Suppressor macrophage (primary cell): ENCODE measurements around the gene PDE4D.
"Not testable (repeated sequence)": the region's sequence is repeated elsewhere in the genome, so short reads cannot be mapped to it uniquely, and the experiment has no call there.

Source experiments
- DNase-seq, 4 experiments: peaks; one replicate each; pipeline ENCODE4 v3.0.0-alpha.2; 2020 to 2022

The PDE4D gene

DNA sequence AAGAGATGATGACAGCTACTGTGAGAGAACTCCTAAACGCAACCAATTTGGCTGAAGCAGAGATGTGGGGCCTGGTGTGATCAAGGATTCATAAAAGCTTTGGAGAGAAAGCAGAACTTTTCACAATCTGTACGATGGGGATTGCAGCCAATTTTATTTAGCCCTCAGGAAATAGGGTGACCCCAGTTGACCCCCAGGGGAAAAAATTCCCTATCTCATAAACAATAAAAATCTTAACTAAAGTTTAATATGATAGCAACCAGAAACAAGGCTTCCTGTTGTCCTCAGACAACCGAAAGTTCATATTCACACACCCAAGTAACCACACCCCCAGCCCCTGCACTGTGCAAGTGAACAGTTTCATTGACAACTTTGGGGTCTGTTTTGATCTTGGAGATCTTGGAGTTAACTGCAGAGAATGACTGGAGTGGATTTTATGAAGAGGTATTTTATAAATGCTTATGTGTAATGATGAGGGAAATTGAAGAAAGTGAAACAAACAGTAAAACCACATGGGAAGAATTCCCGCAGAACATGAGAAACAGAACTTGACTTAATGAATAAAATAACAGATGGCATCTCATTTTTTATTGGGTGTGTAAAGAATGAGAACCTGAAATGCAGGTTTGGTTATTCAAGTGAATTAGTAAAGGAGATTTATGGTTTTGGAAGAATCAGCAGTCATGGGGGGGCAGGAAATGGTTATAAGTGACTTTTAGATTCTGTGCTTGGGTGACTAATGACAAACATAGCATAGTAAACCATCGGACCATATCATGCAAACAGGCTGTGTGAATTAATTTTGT, 94.5 kb downstream of the PDE4D start:
- DNase-seq: no peak

DNA sequence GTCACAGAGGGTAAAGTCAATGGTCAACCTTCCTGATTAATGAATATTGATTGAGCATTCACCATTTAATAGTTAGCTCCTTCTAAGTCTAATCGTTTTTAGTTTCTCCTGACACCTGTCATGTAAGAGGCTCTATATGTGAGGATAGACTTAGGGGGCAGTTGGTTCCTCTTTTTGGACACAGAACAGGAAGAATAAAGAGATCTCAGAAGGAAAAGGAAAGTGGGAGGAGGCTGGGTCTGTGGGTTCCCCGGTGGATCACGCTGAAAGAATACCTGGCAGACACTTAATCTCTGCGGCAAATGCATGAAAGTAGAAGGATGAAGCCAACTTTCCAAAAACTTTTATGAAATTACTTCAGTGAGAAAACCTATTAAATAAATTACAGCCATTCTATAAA, 98.4 kb downstream of the PDE4D start:
- no peak for DNase-seq

DNA sequence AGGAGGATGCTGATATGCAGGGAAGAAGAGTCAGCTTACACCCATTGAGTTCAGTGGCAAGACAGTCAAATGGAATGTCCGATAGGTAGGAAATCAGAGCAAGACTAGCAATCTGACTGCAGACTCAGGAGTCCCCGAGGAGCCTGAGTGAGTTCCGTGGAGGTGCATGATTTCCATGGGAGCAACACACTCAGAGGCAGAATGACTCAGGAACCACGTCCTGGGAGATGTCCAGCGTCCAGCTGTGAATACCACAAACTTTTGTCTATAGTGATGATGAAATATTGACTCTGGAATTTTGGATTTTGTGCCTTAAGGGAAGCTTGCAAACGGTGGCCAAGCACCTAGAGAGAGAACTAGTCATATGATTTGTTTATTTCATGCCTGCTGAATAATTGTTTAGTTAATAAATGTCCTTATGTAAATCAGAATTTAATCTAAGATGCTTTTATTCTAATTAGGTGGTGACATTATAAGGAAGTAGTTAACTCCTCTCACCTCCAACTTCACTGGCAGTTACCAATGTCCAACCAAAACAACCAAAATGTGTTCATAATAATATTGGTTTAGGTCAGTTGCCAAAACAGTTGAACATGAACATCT, 100.4 kb downstream of the PDE4D start:
- no peak for DNase-seq

DNA sequence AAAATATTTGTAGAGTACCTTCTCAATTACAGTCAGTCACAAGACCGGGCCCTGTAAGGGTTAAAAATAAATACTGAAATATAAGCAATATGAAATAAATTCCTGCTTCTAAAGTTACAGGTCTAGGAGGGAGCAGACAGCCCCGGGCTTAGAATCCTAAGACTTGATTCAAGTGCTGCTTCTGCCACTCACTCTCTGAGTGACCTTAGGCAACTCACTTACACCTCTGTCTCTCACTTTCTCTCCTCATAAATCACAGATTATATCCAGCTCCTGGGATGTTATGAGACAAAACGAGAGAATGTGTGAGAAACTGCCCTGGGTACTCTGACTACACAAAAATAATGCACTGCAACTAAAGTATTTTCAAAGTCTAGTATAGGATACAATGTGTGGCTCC, 101.9 kb downstream of the PDE4D start:
- no peak for DNase-seq

DNA sequence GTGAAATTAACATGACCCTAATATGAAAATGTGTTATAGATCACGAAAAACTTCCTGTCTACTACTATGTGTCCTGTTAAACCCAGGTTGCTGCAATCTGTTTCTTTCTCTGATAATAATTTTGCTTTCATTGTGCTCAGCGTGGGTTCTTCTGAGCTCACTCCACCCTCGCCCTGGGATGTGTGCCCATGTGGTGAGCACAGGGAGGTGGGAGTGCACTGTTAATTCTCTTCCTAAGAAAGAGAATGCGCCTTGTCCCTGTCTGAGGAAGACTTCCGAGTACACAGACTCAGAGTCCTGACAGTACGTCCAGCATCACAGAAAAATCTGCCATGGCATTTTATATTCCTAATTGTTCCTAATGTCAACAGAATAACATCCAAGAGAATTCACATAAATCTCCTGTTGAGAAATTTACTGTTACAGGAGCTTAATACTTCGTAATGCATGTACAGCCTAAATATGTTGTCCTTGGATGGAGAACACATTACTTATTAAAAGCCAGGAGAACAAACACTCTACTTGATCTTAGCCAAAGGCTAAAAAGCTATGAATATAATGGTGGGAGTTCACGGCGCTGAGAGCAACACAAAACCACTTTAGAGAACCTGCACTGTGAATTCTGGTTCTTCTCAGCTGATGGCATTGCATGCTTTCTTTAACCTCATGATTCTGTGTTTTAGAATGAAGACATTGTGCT, 102.6 kb downstream of the PDE4D start:
- no peak for DNase-seq

DNA sequence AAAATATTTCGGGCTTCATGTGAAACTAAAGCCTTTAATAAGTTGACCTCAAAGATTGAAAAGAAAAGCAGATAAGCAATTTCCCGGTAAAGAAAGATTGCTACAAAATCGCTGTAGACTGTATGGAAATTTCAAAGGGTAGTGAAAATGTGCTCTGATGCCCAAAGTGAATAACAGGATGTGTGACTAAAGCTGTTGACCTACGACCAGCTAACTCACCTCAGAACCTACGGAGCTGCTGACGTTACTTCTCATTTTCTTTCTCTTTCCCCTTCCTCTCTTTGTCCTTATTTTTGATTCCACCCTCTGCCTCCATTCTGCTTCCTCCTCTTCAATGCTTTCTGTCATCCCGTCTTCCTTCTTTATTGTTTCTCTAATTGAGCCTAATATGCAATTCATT, 103.2 kb downstream of the PDE4D start:
- DNase-seq: peak in 2 of 4 experiments; percentile 4 to 40

DNA sequence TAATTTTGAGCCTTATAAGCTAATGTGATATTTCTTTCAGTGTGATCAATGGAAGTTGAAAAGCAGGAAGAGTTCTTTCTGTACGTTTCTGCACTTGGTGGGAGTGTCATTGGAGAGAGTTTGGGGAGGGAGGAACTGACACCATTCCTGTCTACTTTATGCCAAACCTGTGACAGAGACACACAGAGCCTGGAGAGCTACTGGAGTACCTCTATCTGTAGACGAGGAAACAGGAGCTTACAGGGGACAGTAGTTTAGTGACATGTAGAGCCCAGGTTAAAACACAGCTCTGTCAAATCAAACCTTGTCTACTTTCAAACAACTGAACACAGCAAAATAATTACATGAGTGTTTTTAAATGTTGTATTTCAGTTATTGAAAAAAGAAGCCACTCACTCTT, 103.6 kb downstream of the PDE4D start:
- DNase-seq: no peak

DNA sequence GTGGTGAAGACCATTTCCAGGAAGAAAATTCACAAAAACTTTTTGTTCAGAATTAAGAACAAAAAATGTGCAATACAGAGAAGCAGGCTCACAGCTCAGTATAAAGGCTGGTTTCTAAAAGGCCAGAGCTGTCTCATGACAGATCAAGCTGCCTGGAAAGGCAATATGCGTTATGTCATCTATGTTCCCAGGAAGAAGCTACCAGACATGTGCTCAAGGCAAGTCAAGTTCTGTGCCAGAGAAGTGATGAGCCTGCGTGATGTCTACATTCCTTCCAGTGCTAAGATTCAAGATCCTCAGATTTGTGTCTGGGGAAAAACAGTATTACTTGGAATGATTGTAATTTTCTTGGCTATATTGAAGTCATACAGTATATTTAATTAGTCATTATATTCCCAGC, 104.3 kb downstream of the PDE4D start:
- peak in 2 of 4 experiments; percentile 9 to 11 for DNase-seq

DNA sequence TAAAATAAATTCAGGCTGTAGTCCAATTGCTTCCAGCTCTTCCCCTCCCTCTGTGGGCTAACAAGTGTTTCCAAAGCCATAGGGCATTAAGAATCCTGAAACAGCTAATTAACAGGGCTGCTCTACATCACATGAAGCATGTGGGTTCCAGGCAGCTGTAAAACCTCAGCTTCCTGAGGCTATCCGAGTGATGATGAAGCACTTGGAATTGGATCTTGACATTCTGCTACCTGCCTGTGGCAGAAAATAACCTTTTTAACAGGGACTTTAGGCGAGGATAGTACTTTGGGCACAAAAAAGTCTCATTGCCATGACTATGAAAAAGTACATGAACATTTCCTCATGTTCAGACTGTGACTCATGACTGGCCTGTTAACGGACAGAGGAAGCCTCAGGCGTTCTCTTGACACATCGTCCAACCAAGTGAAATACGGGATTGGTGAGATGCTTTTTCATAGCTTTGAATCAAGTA, 107.2 kb downstream of the PDE4D start:
- peak; percentile 10 to 47 (median 27) for DNase-seq

DNA sequence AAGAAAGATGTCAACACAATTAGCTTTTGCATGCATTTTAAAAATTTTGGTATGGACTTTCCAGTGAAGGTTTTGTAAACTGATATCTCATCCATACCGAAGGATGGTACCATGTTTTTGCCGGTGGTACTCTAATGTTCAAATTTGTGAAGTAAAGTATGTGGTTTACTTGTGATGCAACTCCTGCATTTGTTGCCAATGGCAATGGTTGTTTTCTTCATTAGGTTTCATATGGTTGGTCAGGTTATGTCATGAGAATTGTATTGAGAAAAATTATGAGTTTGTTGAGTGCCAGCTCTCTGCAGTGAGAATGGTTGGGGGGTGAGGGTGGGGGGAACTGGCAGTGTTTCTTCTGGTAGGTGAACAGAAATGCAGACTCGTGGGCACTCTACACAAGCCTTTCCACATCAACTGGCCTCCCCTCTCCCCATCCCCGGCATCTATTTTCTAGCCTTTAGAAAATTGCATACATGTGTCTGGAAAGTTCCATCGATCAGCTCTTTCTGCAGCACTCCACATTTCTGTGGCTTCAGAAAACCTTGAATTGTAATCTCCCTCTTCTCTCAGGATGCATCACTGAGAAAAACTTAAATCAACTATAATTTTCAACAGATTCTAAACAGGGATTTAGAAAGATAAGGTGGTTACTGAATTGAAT, 107.7 kb downstream of the PDE4D start:
- no peak for DNase-seq

DNA sequence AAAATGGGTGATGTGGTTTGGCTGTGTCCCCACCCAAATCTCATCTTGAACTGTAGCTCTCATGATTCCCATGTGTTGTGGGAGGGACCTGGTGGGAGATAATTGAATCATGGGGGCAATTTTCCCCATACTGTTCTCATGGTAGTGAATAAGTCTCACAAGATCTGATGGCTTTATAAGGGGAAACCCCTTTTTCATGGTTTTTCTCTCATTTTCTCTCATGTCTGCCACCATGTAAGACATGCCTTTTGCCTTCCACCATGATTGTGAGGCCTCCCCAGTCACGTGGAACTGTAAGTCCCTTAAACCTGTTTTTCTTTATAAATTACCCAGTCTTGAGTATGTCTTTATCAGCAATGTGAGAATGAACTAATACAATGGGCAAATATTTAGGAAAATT, 108.8 kb downstream of the PDE4D start:
- DNase-seq: not testable (repeated sequence)

DNA sequence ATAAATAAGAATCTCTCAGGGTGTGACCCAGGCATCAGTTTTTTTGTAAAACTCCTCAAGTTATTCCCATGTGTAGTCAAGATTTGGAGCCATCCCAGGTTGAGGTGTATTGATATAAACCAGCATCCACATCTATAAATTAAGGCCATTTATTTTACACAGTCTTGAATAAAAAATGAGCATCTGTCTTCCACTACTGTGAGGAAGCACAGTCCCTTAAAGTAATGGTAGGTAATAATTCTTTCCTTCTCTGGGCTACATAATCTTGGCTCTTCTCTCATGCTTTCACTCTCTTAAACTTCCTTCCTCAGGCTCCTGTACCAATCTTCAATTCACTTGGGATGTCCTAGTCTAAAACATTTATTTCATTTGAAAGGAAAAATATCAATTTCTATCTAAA, 110.3 kb downstream of the PDE4D start:
- no peak for DNase-seq

DNA sequence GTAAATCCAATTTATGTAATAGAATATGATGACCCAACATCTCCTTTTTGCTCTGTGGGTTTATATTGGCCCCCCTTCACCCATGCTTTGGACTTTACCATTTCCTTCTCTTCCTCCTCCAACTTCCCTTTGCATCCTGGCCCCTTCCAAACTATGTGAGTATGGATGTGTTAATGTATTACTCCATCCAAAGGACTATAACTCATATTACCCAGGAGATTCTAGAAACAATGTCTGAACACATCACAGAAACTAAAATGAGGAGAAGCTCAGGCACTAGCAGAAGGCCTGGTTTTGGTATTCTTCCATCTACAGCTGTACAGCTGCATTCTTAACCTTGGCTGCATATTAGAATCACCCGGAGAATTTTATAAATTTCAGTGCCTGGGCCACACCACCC, 110.7 kb downstream of the PDE4D start:
- peak in 1 of 4 experiments; percentile 35 for DNase-seq

DNA sequence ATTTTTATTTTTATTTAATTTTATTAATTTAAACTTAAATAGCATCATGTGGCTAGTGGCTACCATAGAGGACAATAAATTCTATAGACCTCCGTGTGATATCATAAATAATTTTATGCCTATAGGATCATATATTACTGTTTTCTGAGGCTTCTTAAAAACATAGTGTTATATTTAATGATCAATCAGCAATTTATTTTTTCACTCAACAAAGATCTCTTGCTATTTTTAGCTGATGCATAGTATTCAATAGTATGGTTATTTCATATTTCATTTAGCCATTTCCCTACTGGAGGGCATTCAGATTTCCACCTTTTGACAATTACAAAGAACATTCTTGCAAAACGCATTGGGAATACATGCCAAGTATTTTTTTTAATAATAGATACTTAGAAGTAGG, 114.1 kb downstream of the PDE4D start:
- no peak for DNase-seq

DNA sequence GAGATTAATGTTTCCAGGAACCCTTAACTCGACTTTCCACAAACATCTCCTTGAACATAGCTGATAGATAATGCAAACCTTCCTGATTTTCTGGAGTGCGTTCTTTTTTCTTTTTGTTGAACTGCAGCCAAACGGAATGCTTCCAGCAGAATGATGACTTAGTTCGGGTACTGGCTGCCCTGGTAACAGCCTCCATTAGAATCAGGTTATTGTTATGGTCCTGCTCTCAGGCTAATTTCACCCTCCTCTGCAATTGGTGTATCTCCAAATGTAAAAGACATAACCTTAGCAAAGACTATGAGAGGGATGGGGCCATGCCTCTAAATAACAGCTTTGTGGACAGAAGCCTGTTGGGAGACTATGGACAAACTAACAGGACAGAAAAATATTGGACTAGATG, 116.5 kb downstream of the PDE4D start:
- no peak for DNase-seq

DNA sequence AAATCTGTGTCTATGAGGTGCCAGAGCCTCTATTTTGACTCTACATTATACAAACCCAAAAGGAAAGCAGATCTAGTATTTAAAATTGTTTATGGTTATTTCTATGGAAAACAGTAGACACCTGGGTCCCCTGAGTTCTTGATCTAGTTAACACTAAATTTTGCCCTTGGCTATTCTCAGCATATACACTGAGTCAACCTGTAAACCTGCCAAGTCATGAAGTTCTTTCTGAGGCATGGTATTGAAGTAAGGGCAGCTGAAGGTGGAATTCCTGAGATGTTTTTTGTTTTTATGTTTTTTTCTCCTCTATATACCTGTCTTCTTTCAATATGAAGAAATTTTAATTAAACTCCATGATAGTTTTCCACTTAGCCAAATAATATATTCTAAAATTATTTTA, 120.2 kb downstream of the PDE4D start:
- no peak for DNase-seq

DNA sequence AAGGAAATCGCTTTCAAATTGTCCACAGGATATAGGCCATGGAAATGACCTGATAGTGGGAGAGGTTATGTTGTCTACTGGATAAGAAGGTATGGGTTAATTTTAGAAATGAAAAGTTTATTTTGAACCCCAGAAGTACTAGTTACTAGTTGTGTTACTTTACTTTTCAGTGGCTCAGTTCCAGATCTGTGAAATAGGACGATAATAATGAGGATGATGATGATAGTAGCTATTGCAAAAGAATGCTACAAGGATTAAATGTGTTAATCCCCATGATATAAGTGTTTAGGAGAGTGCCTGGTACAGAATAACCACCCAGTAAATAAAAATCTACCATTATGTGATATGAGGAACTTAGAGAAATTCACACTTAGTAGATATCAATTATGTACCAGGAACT, 120.8 kb downstream of the PDE4D start:
- DNase-seq: no peak

DNA sequence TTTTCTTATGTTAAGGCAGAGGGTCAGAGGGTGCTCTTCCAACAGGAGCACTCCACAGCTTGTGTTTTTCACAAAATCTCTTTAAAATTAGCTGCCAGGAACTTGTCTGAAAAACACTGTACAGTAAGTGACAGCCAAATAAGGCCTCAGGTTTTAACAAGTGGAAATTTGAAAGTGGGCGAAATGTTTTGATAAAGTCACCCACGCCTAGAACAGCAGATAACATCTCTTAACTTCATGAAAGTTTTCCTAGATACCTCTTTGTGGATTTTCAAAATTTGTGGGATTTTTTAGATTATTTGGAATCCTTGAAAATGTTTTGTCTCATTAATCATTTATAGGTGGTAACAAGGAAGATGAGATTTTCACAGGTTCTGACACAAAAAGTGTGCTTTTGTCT, 121.3 kb downstream of the PDE4D start:
- no peak for DNase-seq

DNA sequence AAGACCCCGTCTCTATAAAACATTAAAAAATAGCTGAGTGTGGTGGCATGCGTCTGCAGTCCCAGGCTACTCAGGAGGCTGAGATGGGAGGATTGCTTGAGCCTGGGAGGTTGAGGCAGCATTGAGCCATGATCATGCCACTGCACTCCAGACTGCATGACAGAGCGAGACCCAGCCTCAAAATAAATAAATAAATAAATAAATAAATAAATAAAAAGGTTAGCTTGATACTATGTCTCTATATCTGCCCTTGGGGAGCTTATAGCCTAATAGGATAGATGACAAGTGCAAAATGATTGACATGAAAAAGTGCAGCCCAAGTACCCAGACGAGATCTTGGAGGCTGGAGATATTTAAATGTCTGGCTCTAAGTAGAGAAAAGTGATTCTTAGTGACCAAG, 122.6 kb downstream of the PDE4D start:
- DNase-seq: no peak

DNA sequence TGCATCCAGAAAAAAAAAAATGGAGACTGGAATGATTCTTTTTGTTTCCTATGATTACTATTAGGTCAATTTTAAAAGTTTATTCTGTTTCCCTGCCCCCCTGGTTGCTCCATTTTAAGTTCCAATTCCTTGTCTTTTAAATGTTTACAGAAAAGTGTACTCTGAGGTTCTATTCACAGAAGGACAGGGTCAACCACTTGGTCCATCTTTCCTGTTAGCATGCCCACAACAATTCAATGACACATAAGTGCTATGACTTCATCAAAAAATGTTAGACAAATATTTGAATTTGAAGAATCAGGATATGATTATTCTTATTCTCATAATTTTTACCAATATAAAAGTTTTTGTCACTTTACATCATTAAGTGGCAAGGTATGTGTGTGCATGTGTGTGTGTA, 123.7 kb downstream of the PDE4D start:
- no peak for DNase-seq

DNA sequence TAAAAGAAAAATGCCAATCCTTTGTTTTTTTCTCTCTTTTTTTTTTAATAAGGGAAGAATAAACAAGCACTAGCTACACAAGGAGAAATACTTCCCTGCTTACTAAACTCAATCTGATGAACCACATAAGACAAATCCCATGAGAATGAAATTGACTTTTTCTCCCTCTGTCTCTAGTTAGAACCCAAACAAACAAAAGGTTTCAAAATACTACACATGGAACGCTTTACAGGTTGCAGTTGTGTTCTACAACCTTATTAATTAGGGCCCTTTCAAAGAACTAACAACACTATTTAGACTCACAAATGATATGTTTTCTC, 124.5 kb downstream of the PDE4D start:
- no peak for DNase-seq

DNA sequence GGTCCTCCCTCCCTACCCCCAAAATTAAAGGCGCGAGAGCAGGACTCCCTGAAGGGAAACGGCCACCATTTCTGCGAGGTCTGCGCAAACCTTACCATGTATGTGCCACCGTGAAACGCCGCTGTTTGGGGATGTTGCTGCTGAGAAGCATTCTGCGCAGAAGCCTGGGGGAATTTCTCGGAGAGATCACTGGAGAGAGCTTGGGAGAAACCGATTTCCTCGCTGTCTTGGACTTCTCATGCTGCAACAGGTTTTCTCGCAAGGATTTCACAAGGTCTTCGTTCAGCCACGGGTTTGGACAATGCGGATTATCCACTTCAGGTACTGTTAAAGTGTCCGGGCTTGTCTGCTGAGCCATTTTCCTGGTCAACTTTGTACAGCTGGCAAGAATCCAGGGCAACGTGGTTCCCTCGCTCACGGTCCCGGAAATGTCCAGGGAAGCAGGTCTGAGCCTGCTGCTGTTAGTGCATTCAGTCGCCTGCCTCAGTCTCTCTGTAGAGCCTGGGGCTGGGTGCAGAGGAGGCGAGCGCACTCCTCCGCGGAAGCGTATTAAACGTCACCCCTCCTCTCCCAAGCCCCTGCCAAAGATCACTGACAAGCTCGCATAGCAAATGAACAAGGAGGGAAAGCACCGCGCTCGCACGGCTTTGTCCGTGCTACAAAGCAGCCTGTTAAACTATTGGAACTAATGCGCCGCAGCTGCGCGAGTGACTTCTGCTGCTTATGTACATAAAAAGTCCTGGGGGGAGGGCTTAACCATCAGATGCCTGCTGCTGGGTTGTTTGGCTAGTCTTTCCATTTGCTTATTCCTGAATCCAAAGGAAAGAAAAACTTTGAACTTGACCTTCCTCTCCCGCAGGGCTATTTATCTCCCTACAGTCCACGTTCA, 125.1 kb downstream of the PDE4D start:
- DNase-seq: peak; percentile 19 to 43 (median 25)
